ENCODE measurements around the gene SPTLC1. TPM values are rescaled to one million over a fixed set of nuclear protein-coding genes. Genes with fewer than 3 reads are reported as not detected.

Gene SPTLC1
- total RNA-seq, 2 donors from 2014 or later: 77.2 to 83.8 TPM

- TF ChIP-seq, protein P1, sequence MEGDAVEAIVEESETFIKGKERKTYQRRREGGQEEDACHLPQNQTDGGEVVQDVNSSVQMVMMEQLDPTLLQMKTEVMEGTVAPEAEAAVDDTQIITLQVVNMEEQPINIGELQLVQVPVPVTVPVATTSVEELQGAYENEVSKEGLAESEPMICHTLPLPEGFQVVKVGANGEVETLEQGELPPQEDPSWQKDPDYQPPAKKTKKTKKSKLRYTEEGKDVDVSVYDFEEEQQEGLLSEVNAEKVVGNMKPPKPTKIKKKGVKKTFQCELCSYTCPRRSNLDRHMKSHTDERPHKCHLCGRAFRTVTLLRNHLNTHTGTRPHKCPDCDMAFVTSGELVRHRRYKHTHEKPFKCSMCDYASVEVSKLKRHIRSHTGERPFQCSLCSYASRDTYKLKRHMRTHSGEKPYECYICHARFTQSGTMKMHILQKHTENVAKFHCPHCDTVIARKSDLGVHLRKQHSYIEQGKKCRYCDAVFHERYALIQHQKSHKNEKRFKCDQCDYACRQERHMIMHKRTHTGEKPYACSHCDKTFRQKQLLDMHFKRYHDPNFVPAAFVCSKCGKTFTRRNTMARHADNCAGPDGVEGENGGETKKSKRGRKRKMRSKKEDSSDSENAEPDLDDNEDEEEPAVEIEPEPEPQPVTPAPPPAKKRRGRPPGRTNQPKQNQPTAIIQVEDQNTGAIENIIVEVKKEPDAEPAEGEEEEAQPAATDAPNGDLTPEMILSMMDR (IDR thresholded peaks at IDR 0.05): no peak
- intact Hi-C loops (cut with DNase I): no loop called here
- no peaks in the 10 kb centered on the region for H3K4me1 ChIP-seq
- DNase-seq: no peak
- peaks cover 10% of the 10 kb centered on the region for H3K36me3 ChIP-seq
- no peak overlapping the region for H3K27ac ChIP-seq
- H3K9ac ChIP-seq (ENCODE audit: low read depth in 2 of 2, low read length in 2 of 2): no peak overlapping the region
- no peaks in the 10 kb centered on the region for H3K9me3 ChIP-seq
- H3K27me3 ChIP-seq: no peaks in the 10 kb centered on the region
- no peak overlapping the region for H3K4me3 ChIP-seq
These were observed 56.3 kb downstream of the SPTLC1 start for GRCh38 chr9:92058723-92059444.

GRCh38 chr9:92058026-92058425 is 57.2 kb downstream of the SPTLC1 start:
- no peaks in the 10 kb centered on the region for H3K4me1 ChIP-seq
- no peak overlapping the region for H3K4me3 ChIP-seq
- no peaks in the 10 kb centered on the region for H3K27me3 ChIP-seq
- H3K9ac ChIP-seq (ENCODE audit: low read depth in 2 of 2, low read length in 2 of 2): no peak overlapping the region
- DNase-seq: no peak
- no peaks in the 10 kb centered on the region for H3K9me3 ChIP-seq
- peaks cover 10% of the 10 kb centered on the region for H3K36me3 ChIP-seq
- TF ChIP-seq, protein P1 (IDR thresholded peaks at IDR 0.05): no peak
- intact Hi-C loops (cut with DNase I): no loop called here
- no peak overlapping the region for H3K27ac ChIP-seq

DNA sequence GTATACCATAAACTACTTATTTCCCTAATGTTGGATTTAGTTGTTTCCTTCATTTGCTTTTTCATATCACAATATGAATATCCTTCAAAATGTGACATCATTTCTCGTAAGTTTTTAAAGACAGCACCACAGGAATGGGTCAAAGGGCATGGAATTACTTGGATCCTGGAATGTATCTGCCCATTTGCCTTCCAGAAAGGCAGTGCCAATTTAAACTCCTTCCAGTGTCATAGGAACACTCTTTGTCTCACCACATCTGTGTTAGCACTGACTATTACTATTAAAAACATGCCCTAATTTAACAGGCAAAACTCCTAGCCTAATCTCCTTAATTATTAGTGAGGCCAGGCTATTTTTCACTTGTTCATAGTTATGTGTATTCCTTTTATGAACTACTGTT is 58.0 kb downstream of the SPTLC1 start:
- Histone ChIP-seq H3K36me3 (peaks cover 10% of the 10 kb centered on the region), H3K4me3 (no peak overlapping the region), H3K27ac (no peak overlapping the region), H3K4me1 (no peaks in the 10 kb centered on the region), H3K9ac (ENCODE audit: low read depth in 2 of 2, low read length in 2 of 2) (no peak overlapping the region), H3K27me3 (no peaks in the 10 kb centered on the region), H3K9me3 (no peaks in the 10 kb centered on the region)
- no peak for DNase-seq
- intact Hi-C loops (cut with DNase I): no loop called here
- TF ChIP-seq, protein P1 (IDR thresholded peaks at IDR 0.05): no peak

- H3K36me3 ChIP-seq: peaks cover 10% of the 10 kb centered on the region
- TF ChIP-seq, protein P1 (IDR thresholded peaks at IDR 0.05): no peak
- DNase-seq: no peak
- intact Hi-C loops (cut with DNase I): no loop called here
- H3K27ac ChIP-seq: no peak overlapping the region
- no peaks in the 10 kb centered on the region for H3K27me3 ChIP-seq
- no peaks in the 10 kb centered on the region for H3K9me3 ChIP-seq
- H3K4me3 ChIP-seq: no peak overlapping the region
- no peaks in the 10 kb centered on the region for H3K4me1 ChIP-seq
- no peak overlapping the region for H3K9ac ChIP-seq (ENCODE audit: low read depth in 2 of 2, low read length in 2 of 2)
These were observed 59.6 kb downstream of the SPTLC1 start for GRCh38 chr9:92055624-92056023.

DNA sequence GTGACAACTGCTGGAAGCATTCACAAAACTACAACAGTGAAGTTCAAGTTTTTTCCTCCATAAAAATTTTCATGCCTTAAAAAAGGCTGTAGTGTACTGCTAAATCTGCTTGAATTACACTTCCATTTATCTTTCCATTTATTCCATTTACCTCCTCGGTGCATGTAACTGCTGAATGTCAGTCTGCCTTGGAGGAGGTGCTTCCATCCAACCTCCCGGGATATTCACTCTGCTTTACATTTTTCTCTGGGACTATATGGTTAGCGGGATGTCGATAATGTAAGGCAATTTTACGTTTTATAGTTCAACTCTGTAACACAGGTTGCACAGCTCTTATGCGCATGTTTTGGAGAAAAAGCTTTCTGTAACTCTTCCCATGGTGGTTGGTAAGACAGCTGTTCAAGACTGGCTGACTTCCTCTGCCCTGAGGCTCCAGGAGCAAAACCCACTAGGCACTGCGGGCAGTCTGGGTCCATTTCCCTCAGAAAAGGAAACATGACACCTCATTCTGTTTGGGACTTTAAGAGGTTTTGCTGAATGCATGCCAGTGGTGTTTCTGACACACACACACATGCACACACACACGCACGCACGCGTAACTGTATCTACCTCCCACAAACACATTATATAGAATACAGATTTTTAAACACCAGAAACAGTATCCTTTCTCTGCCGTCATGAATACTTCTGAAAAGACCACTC is 66.1 kb downstream of the SPTLC1 start:
- no peaks in the 10 kb centered on the region for H3K27me3 ChIP-seq
- DNase-seq: no peak
- H3K36me3 ChIP-seq: peaks cover 2% of the 10 kb centered on the region
- TF ChIP-seq, protein P1 (IDR thresholded peaks at IDR 0.05): no peak
- no peak overlapping the region for H3K27ac ChIP-seq
- H3K4me3 ChIP-seq: no peak overlapping the region
- H3K9ac ChIP-seq (ENCODE audit: low read depth in 2 of 2, low read length in 2 of 2): no peak overlapping the region
- H3K9me3 ChIP-seq: no peaks in the 10 kb centered on the region
- intact Hi-C loops (cut with DNase I): no loop called here
- no peaks in the 10 kb centered on the region for H3K4me1 ChIP-seq
